HL-60 (cell line): Measurements from ENCODE around the gene HOXB3.

Experiments
- CTCF ChIP-seq: IDR thresholded peaks from one replicate; pipeline ENCODE4 v1.5.1; 2011; ENCODE audit warnings: low read length, control low read depth, inconsistent platforms; ENCODE audit not compliant: insufficient read depth
- GABPA ChIP-seq: IDR thresholded peaks from 2 replicates; pipeline ENCODE4 v1.6.1; 2012; ENCODE audit warnings: low read depth
- POLR2AphosphoS5 ChIP-seq: IDR thresholded peaks from 2 replicates; pipeline ENCODE4 v1.6.1; 2012; ENCODE audit warnings: low read depth
- SPI1 ChIP-seq: IDR thresholded peaks from 2 replicates; pipeline ENCODE4 v1.6.1; 2012; ENCODE audit warnings: low read depth, mild to moderate bottlenecking, borderline replicate concordance

GRCh38 chr17:48563867-48564187, 26.2 kb downstream of the HOXB3 start:
- TF ChIP-seq CTCF (no peak), SPI1 (no peak), POLR2AphosphoS5 (no peak), GABPA (no peak)
